Uterus (tissue), 2 donors: ENCODE results near the gene GJC2.

Experiments
- POLR2A ChIP-seq, 2 donors: fragments of 450-650 bp; IDR thresholded peaks; one replicate each; pipeline ENCODE4 v1.6.1; 2016; ENCODE audit warnings: antibody characterized with exemption in 2 of 2, mild to moderate bottlenecking in 1 of 2, moderate library complexity in 1 of 2
- TF ChIP-seq, protein P1 (sequence below), 4 experiments: fragments of 200-600 bp in 2 of 4; fragments of 450-650 bp in 2 of 4; sonication (generic) in 2 of 4; IDR thresholded peaks; one replicate each; pipeline ENCODE4 v1.5.1; 2016 to 2019; ENCODE audit warnings: antibody characterized with exemption in 4 of 4, mild to moderate bottlenecking in 2 of 4, moderate library complexity in 1 of 4

DNA sequence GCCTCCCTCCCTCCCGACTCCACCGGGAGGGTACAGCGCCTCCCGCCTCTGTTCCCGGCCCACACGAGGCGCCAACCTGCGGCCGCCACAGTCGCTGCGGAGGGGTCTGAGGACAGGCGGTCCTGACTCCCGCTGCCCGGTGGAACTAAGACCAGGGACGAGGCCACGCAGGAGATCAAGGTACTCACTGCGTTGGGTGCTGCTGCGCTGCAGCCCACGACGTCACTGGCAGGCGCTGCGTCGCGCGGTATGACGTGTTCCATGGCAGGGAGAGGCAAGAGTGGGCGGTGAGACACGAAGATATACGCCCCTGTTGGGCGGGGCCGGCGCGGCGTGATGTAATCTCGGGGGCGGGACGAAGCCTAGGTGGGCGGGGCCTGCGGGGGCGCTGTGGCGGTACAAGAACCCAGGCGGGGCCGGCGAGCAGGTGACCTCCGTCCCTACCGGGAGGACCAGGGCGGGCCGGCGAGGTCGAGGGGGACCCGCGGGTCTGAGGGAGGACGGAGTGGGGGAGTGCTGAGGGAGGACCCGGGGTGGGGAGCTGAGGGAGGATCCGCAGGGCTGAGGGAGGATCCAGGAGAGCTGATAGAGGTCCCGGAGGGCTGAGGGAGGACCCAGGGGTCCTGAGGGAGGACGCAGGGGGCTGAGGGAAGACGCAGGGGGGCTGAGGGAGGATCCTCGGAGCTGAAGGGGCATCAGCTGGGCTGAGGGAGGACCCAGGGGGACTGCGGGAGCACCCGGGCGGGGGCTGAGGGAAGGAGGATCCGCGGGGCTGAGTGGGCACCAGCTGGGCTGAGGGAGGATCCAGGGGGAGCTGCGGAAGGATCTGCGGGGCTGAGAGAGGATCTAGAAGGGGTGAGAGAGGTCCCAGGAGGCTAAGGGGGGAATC is 40.4 kb upstream of the GJC2 start, which contains the start of gene MRPL55:
- TF ChIP-seq, protein P1, sequence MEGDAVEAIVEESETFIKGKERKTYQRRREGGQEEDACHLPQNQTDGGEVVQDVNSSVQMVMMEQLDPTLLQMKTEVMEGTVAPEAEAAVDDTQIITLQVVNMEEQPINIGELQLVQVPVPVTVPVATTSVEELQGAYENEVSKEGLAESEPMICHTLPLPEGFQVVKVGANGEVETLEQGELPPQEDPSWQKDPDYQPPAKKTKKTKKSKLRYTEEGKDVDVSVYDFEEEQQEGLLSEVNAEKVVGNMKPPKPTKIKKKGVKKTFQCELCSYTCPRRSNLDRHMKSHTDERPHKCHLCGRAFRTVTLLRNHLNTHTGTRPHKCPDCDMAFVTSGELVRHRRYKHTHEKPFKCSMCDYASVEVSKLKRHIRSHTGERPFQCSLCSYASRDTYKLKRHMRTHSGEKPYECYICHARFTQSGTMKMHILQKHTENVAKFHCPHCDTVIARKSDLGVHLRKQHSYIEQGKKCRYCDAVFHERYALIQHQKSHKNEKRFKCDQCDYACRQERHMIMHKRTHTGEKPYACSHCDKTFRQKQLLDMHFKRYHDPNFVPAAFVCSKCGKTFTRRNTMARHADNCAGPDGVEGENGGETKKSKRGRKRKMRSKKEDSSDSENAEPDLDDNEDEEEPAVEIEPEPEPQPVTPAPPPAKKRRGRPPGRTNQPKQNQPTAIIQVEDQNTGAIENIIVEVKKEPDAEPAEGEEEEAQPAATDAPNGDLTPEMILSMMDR (IDR thresholded peaks at IDR 0.05), result peak in 2 of 4 experiments; percentile 14 to 19
- TF ChIP-seq POLR2A (IDR thresholded peaks at IDR 0.05), result peak; percentile 93 to 96
